NCI-H82 treated with DMSO at 0.1 percent for 48 hours (cell line): ENCODE data around the gene EXOC3L2.

Experiments used
- DNase-seq: peaks from one replicate; lab custom pipeline; 2025; ENCODE audit not compliant: unreplicated experiment; lab: John Stamatoyannopoulos, UW

EXOC3L2 gene

DNA sequence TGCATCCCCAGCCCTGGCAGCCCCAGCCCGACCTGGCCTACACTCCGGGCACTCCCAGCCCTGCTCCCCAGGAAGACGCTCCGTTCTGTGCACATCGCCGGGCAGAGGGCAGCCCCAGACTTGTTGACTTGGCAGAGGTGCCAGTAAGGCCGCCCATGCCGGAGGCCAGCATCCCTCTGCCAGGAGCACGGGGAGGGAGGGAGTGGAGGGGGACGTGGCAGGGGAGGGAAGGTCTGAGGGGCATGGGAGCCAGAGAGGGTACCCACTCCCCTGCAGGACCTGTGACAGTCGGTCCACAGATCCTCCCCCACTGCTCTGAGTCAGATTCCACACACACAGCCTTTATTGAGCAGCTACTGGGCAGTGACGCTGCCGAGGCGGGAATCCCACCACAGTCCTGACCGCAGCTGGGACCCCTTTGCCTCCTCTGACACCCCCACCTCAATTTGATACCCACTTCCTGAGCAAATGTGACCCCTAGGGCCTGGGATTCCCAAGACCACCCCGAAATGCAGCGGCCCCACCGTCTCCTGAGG is 82.5 kb downstream of the EXOC3L2 start:
- DNase-seq, result no peak
